IMR-90 (cell line): ENCODE results near the gene SLC1A7. TPM values are rescaled to one million over a fixed set of nuclear protein-coding genes. Genes with fewer than 3 reads are reported as not detected.
A peak's percentile ranks its signal among the peaks of the same experiment; 100 is the strongest.

Experiments
- ATAC-seq: fragments of 200-7000 bp; cut with Tn5 transposase; 2 replicates; pipeline ENCODE4 v1.9.1; 2020; ENCODE audit warnings: low read depth, mild to moderate bottlenecking, moderate library complexity
- BruUV-seq: library from RNA; stranded (reverse); fragments of 400-500 nt; replicated peaks from 2 replicates; lab custom pipeline; 2021; lab: Mats Ljungman, UMichigan
- CTCF ChIA-PET: fragments of 300-600 bp; formaldehyde crosslinking; extraction: SDS; loops from one replicate; lab custom pipeline; 2021; ENCODE audit warnings: antibody characterized with exemption; lab: Yijun Ruan, JAX
- POLR2A ChIA-PET: fragments of 300-600 bp; sonication (Branson Sonifier 250); formaldehyde crosslinking; loops from one replicate; lab custom pipeline; 2022; ENCODE audit warnings: antibody characterized with exemption; ENCODE audit not compliant: unreplicated experiment; lab: Charles Lee
- DNase-seq: peaks from one replicate; pipeline ENCODE4 v3.0.0; 2013
- H2AFZ ChIP-seq: replicated peaks from 2 replicates; pipeline ENCODE3; 2013; ENCODE audit warnings: low read length, mild to moderate bottlenecking; ENCODE audit not compliant: poor library complexity
- H2AK5ac ChIP-seq: 2 replicates; pipeline ENCODE4 v1.6.1; 2013; ENCODE audit warnings: low read depth, low read length, inconsistent platforms
- H2AK9ac ChIP-seq: replicated peaks from 2 replicates; pipeline ENCODE3; 2013; ENCODE audit warnings: mild to moderate bottlenecking, low read depth, low read length, moderate library complexity; ENCODE audit not compliant: poor library complexity
- H2BK120ac ChIP-seq: 2 replicates; pipeline ENCODE4 v1.6.1; 2013; ENCODE audit warnings: low read depth, low read length, inconsistent platforms
- H2BK15ac ChIP-seq: 3 replicates; pipeline ENCODE4 v1.6.1; 2013; ENCODE audit warnings: low read depth, low read length, inconsistent platforms
- H2BK20ac ChIP-seq: 2 replicates; pipeline ENCODE4 v1.6.1; 2013; ENCODE audit warnings: low read depth, mild to moderate bottlenecking, inconsistent platforms, low read length, moderate library complexity
- H2BK5ac ChIP-seq: 2 replicates; pipeline ENCODE4 v1.6.1; 2013; ENCODE audit warnings: mild to moderate bottlenecking, low read depth, low read length, inconsistent platforms; ENCODE audit not compliant: poor library complexity, severe bottlenecking
- H3K14ac ChIP-seq: replicated peaks from 2 replicates; pipeline ENCODE4 v1.6.1; 2013; ENCODE audit warnings: low read depth, low read length, inconsistent platforms
- H3K18ac ChIP-seq: 2 replicates; pipeline ENCODE4 v1.6.1; 2013; ENCODE audit warnings: low read depth, low read length, control low read depth
- H3K23ac ChIP-seq: 2 replicates; pipeline ENCODE4 v1.6.1; 2013; ENCODE audit warnings: low read depth, low read length, inconsistent platforms
- H3K27ac ChIP-seq: 2 replicates; pipeline ENCODE4 v1.5.1; 2013; ENCODE audit warnings: mild to moderate bottlenecking, control low read depth, low read length; ENCODE audit not compliant: insufficient read depth
- H3K27me3 ChIP-seq: 2 replicates; pipeline ENCODE4 v1.6.1; 2013; ENCODE audit warnings: low read length; ENCODE audit not compliant: control insufficient read depth, insufficient read depth
- H3K36me3 ChIP-seq: 2 replicates; pipeline ENCODE4 v1.6.1; 2013; ENCODE audit warnings: low read length, mixed read lengths; ENCODE audit not compliant: control insufficient read depth, insufficient read depth
- H3K4ac ChIP-seq: 2 replicates; pipeline ENCODE4 v1.6.1; 2013; ENCODE audit warnings: low read depth, low read length, inconsistent platforms
- H3K4me1 ChIP-seq: 2 replicates; pipeline ENCODE4 v1.6.1; 2013; ENCODE audit warnings: low read length, mixed read lengths; ENCODE audit not compliant: control insufficient read depth, insufficient read depth
- H3K4me2 ChIP-seq: 2 replicates; pipeline ENCODE4 v1.6.1; 2013; ENCODE audit warnings: low read depth, mild to moderate bottlenecking, control low read depth, low read length, moderate library complexity
- H3K4me3 ChIP-seq: 2 replicates; pipeline ENCODE4 v1.5.1; 2013; ENCODE audit warnings: low read depth, mild to moderate bottlenecking, control low read depth, low read length, moderate library complexity; ENCODE audit not compliant: insufficient read depth
- H3K56ac ChIP-seq: 2 replicates; pipeline ENCODE4 v1.6.1; 2013; ENCODE audit warnings: low read length, inconsistent platforms; ENCODE audit not compliant: insufficient read depth; ENCODE audit errors: extremely low read depth
- H3K79me1 ChIP-seq, 2 experiments: 2 replicates each; pipeline ENCODE4 v1.6.1; 2013; ENCODE audit warnings: low read length in 2 of 2, inconsistent platforms in 1 of 2, low read depth in 1 of 2
- H3K9ac ChIP-seq: 2 replicates; pipeline ENCODE4 v1.6.1; 2013; ENCODE audit warnings: low read depth, low read length, control low read depth
- H3K9me1 ChIP-seq: 2 replicates; pipeline ENCODE4 v1.6.1; 2013; ENCODE audit warnings: low read length, inconsistent platforms; ENCODE audit not compliant: insufficient read depth
- H3K9me3 ChIP-seq: 2 replicates; pipeline ENCODE4 v1.6.1; 2013; ENCODE audit warnings: low read length; ENCODE audit not compliant: control insufficient read depth, insufficient read depth
- H4K20me1 ChIP-seq: 2 replicates; pipeline ENCODE4 v1.6.1; 2013; ENCODE audit warnings: low read length, inconsistent platforms; ENCODE audit not compliant: insufficient read depth
- H4K5ac ChIP-seq: 2 replicates; pipeline ENCODE4 v1.6.1; 2013; ENCODE audit warnings: mild to moderate bottlenecking, low read depth, low read length, control low read depth
- H4K8ac ChIP-seq, 2 experiments: 2 replicates each; pipeline ENCODE4 v1.6.1; 2013; ENCODE audit warnings: low read depth in 2 of 2, low read length in 2 of 2, control low read depth in 1 of 2, inconsistent platforms in 1 of 2
- H4K91ac ChIP-seq: 2 replicates; pipeline ENCODE4 v1.6.1; 2013; ENCODE audit warnings: low read depth, low read length, inconsistent platforms; ENCODE audit not compliant: insufficient read depth
- BHLHE40 ChIP-seq: fragments of 150-350 bp; IDR thresholded peaks from 2 replicates; pipeline ENCODE4 v1.6.1; 2016; ENCODE audit warnings: mild to moderate bottlenecking, low read depth, low read length
- CEBPB ChIP-seq: IDR thresholded peaks from 2 replicates; pipeline ENCODE4 v1.6.1; 2012; ENCODE audit warnings: low read depth, low read length, improper control_type of control experiment
- CHD1 ChIP-seq: IDR thresholded peaks from 2 replicates; pipeline ENCODE4 v1.6.1; 2012; ENCODE audit warnings: low read depth, low read length, improper control_type of control experiment
- CTCF ChIP-seq: conservative IDR thresholded peaks from 2 replicates; pipeline ENCODE4 v1.5.1; 2012; ENCODE audit warnings: mild to moderate bottlenecking, low read depth, low read length, improper control_type of control experiment
- FOS ChIP-seq: fragments of 150-350 bp; IDR thresholded peaks from 2 replicates; pipeline ENCODE4 v1.6.1; 2016; ENCODE audit warnings: low read depth, low read length
- MAFK ChIP-seq: IDR thresholded peaks from 2 replicates; pipeline ENCODE4 v1.6.1; 2012; ENCODE audit warnings: low read depth, low read length, improper control_type of control experiment
- MAZ ChIP-seq: IDR thresholded peaks from 2 replicates; pipeline ENCODE4 v1.6.1; 2012; ENCODE audit warnings: low read depth, mild to moderate bottlenecking, low read length, improper control_type of control experiment, moderate library complexity, borderline replicate concordance
- MXI1 ChIP-seq: IDR thresholded peaks from 2 replicates; pipeline ENCODE4 v1.6.1; 2012; ENCODE audit warnings: low read depth, mild to moderate bottlenecking, low read length, moderate library complexity, borderline replicate concordance
- NFE2L2 ChIP-seq: fragments of 150-350 bp; IDR thresholded peaks from 2 replicates; pipeline ENCODE4 v1.6.1; 2016; ENCODE audit warnings: low read depth, mild to moderate bottlenecking, low read length
- POLR2A ChIP-seq: IDR thresholded peaks from 2 replicates; pipeline ENCODE4 v1.6.1; 2012; ENCODE audit warnings: mild to moderate bottlenecking, low read depth, low read length
- RAD21 ChIP-seq: IDR thresholded peaks from 2 replicates; pipeline ENCODE4 v1.6.1; 2012; ENCODE audit warnings: low read length, improper control_type of control experiment
- RCOR1 ChIP-seq: IDR thresholded peaks from 2 replicates; pipeline ENCODE4 v1.6.1; 2012; ENCODE audit warnings: mild to moderate bottlenecking, low read length, improper control_type of control experiment; ENCODE audit not compliant: insufficient replicate concordance
- RFX5 ChIP-seq: IDR thresholded peaks from 2 replicates; pipeline ENCODE4 v1.8.0; 2012; ENCODE audit warnings: low read depth, mild to moderate bottlenecking, low read length, moderate library complexity
- SMC3 ChIP-seq: fragments of 150-350 bp; IDR thresholded peaks from 2 replicates; pipeline ENCODE4 v1.6.1; 2016; ENCODE audit warnings: low read depth, mild to moderate bottlenecking, antibody characterized with exemption, low read length, moderate library complexity
- USF2 ChIP-seq: fragments of 150-350 bp; IDR thresholded peaks from 2 replicates; pipeline ENCODE4 v1.6.1; 2017; ENCODE audit warnings: mild to moderate bottlenecking, antibody characterized with exemption, low read length, low read depth
- WGBS, 2 experiments: methylation state at CpG; one replicate each; pipeline versions ENCODE4 v1.1.5 to v1.1.7; 2013; ENCODE audit warnings: missing lambda C conversion rate in 2 of 2; ENCODE audit not compliant: insufficient read length in 1 of 2; ENCODE audit errors: extremely low coverage in 2 of 2; 5-methylcytosine and 5-hydroxymethylcytosine counted together
- dilution Hi-C: fragments of 300-500 bp; cut with HindIII; formaldehyde crosslinking; loops from one replicate; pipeline ENCODE4 v1.14.3; 2018; ENCODE audit warnings: low sequenced_read_pairs; ENCODE audit not compliant: unreplicated experiment
- in situ Hi-C: fragments of 300-500 bp; cut with MboI; formaldehyde crosslinking; loops from 3 replicates; pipeline ENCODE4 v1.14.3; 2019; ENCODE audit warnings: low sequenced_read_pairs, inconsistent platforms, mixed read lengths
- intact Hi-C: fragments of 100-400 bp; cut with micrococcal nuclease; formaldehyde crosslinking; loops from 2 replicates; pipeline ENCODE4 v1.10.0; 2022
- polyA plus RNA-seq, 3 experiments: library from polyadenylated mRNA; depleted of rRNA; stranded (reverse); fragments of >200 nt; gene quantifications; 2 replicates each; pipeline ENCODE4 v1.2.3, GENCODE V29; 2012; ENCODE audit warnings: low replicate concordance in 1 of 3
- total RNA-seq: library from RNA; depleted of rRNA; stranded (reverse); fragments of >200 nt; gene quantifications from 2 replicates; pipeline ENCODE4 v1.2.3, GENCODE V29; 2012

Gene SLC1A7
- total and polyA plus RNA-seq, 2 of the 4 experiments (the other 2 are of a cell fraction), result 0.05 TPM; not detected in 1

- H2AK5ac ChIP-seq, result peak overlapping the region; percentile 12; the same call in 1 of the 2 replicates
- H3K9me1 ChIP-seq, result peaks cover 4% of the 10 kb centered on the region; the same call in 1 of the 2 replicates
- no peak overlapping the region for H3K4me2 ChIP-seq
- DNase-seq (no peak), ATAC-seq (no peak)
- no peak overlapping the region for H3K9ac ChIP-seq
- H3K79me1 ChIP-seq, result no peaks in the 10 kb centered on the region
- H3K4ac ChIP-seq, result 0 out of 2 replicates have a peak overlapping the region, but pooled peaks have one; percentile 19
- no peaks in the 10 kb centered on the region for H4K20me1 ChIP-seq
- WGBS, 2 experiments, result 92% methylated on average over 2 of the region's 13 CpGs; no CpG with 5 or more reads in 1 of the 2 experiments
- BruUV-seq, result no TSS peak
- no peak overlapping the region for H2AK9ac ChIP-seq
- peaks cover 11% of the 10 kb centered on the region; the same call in 1 of the 2 replicates for H3K36me3 ChIP-seq
- dilution Hi-C loops (no loop called here), intact Hi-C loops (no loop called here), in situ Hi-C loops (no loop called here)
- H3K27me3 ChIP-seq, result peaks cover 2% of the 10 kb centered on the region; the same call in 1 of the 2 replicates
- H4K5ac ChIP-seq, result no peak overlapping the region
- no peak overlapping the region for H2BK120ac ChIP-seq
- no peak overlapping the region for H3K56ac ChIP-seq
- no peak overlapping the region for H3K4me3 ChIP-seq
- H2BK20ac ChIP-seq, result no peak overlapping the region
- H2BK15ac ChIP-seq, result no peak overlapping the region
- H2AFZ ChIP-seq, result no peak overlapping the region
- H3K18ac ChIP-seq, result no peak overlapping the region
- CTCF ChIA-PET, result no interaction called here
- no peak overlapping the region for H4K91ac ChIP-seq
- no peak overlapping the region for H3K27ac ChIP-seq
- no peak overlapping the region for H3K23ac ChIP-seq
- no peak overlapping the region for H3K14ac ChIP-seq
- H4K8ac ChIP-seq, result peak overlapping the region in 1 of 2 experiments; percentile 4; a peak in 1 of 4 replicates
- POLR2A ChIA-PET, result no interaction called here
- no peak overlapping the region for H2BK5ac ChIP-seq
- H3K9me3 ChIP-seq, result no peaks in the 10 kb centered on the region
- H3K4me1 ChIP-seq, result peaks cover 4% of the 10 kb centered on the region
- no peak for TF ChIP-seq FOS
- no peak for TF ChIP-seq MAZ
- TF ChIP-seq MAFK, result no peak
- no peak for TF ChIP-seq RFX5
- TF ChIP-seq RCOR1, result no peak
- TF ChIP-seq MXI1, result no peak
- TF ChIP-seq RAD21, result no peak
- no peak for TF ChIP-seq BHLHE40
- no peak for TF ChIP-seq CHD1
- no peak for TF ChIP-seq CTCF
- TF ChIP-seq POLR2A, result no peak
- TF ChIP-seq USF2, result no peak
- TF ChIP-seq SMC3, result no peak
- no peak for TF ChIP-seq NFE2L2
- TF ChIP-seq CEBPB, result no peak
Measured at GRCh38 chr1:53066891-53067738, 75.3 kb downstream of the SLC1A7 start.
